HepG2 (cell line): ENCODE measurements around the gene CRLF1. TPM values are rescaled to one million over a fixed set of nuclear protein-coding genes. Genes with fewer than 3 reads are reported as not detected.
A peak's percentile ranks its signal among the peaks of the same experiment; 100 is the strongest.

Experiments
- DNMT1 ChIP-seq: sonication (generic); formaldehyde crosslinking; IDR thresholded peaks from 2 replicates; pipeline ENCODE4 v1.5.1; 2020; ENCODE audit warnings: mild to moderate bottlenecking, missing genetic modification reagents
- GZF1 ChIP-seq: sonication (generic); formaldehyde crosslinking; IDR thresholded peaks from 2 replicates; pipeline ENCODE4 v1.5.1; 2020; ENCODE audit warnings: mild to moderate bottlenecking, missing genetic modification reagents
- HMG20B ChIP-seq: conservative IDR thresholded peaks from 2 replicates; pipeline ENCODE4 v1.6.1; 2016; ENCODE audit warnings: missing genetic modification reagents, missing compliant biosample characterization
- HNRNPH1 ChIP-seq: fragments of 200-400 bp; formaldehyde crosslinking; optimal IDR thresholded peaks from 2 replicates; pipeline ENCODE3; 2017; ENCODE audit warnings: mild to moderate bottlenecking, low read depth, low read length
- HNRNPK ChIP-seq: fragments of 200-400 bp; formaldehyde crosslinking; IDR thresholded peaks from 2 replicates; pipeline ENCODE4 v1.6.1; 2018; ENCODE audit warnings: low read length, low read depth, moderate library complexity, mild to moderate bottlenecking; ENCODE audit not compliant: poor library complexity, severe bottlenecking
- MAFK ChIP-seq, 2 experiments: IDR thresholded peaks in 1 of 2; conservative IDR thresholded peaks in 1 of 2; 2 replicates each; pipeline ENCODE4 v1.6.1; 2011; ENCODE audit warnings: improper control_type of control experiment in 2 of 2, low read length in 2 of 2
- MTA1 ChIP-seq: sonication (generic); formaldehyde crosslinking; IDR thresholded peaks from 2 replicates; pipeline ENCODE4 v1.4.0; 2020; ENCODE audit warnings: missing genetic modification reagents, mild to moderate bottlenecking, borderline replicate concordance
- NFAT5 ChIP-seq: sonication (generic); formaldehyde crosslinking; IDR thresholded peaks from 2 replicates; pipeline ENCODE4 v1.4.0; 2020; ENCODE audit warnings: missing genetic modification reagents
- NFYC ChIP-seq: IDR thresholded peaks from 2 replicates; pipeline ENCODE4 v1.6.1; 2016; ENCODE audit warnings: missing genetic modification reagents, missing compliant biosample characterization
- NR2F2 ChIP-seq: IDR thresholded peaks from 2 replicates; pipeline ENCODE4 v1.6.1; 2012; ENCODE audit warnings: low read depth, inconsistent platforms, borderline replicate concordance
- PATZ1 ChIP-seq: sonication (generic); formaldehyde crosslinking; IDR thresholded peaks from 2 replicates; pipeline ENCODE4 v1.4.0; 2020; ENCODE audit warnings: missing genetic modification reagents
- PLRG1 ChIP-seq: fragments of 450-650 bp; conservative IDR thresholded peaks from 2 replicates; pipeline ENCODE4 v1.6.1; 2016
- RFX1 ChIP-seq: fragments of 450-650 bp; IDR thresholded peaks from 2 replicates; pipeline ENCODE4 v1.6.1; 2017
- SIX4 ChIP-seq: sonication (generic); formaldehyde crosslinking; IDR thresholded peaks from 2 replicates; pipeline ENCODE4 v1.4.0; 2020; ENCODE audit warnings: missing genetic modification reagents
- ZFP36L1 ChIP-seq: sonication (generic); formaldehyde crosslinking; IDR thresholded peaks from 2 replicates; pipeline ENCODE4 v1.8.0; 2022; ENCODE audit warnings: mild to moderate bottlenecking, missing genetic modification reagents, moderate library complexity
- ZNF101 ChIP-seq: sonication (generic); formaldehyde crosslinking; IDR thresholded peaks from 2 replicates; pipeline ENCODE4 v1.4.0; 2020; ENCODE audit warnings: mild to moderate bottlenecking, low read depth, missing genetic modification reagents, borderline replicate concordance
- ZNF547 ChIP-seq: sonication (generic); formaldehyde crosslinking; IDR thresholded peaks from 2 replicates; pipeline ENCODE4 v1.5.1; 2020; ENCODE audit warnings: mild to moderate bottlenecking, missing genetic modification reagents
- ZNF557 ChIP-seq: sonication (generic); formaldehyde crosslinking; IDR thresholded peaks from 2 replicates; pipeline ENCODE4 v1.4.0; 2020; ENCODE audit warnings: missing genetic modification reagents
- ZNF614 ChIP-seq: IDR thresholded peaks from 2 replicates; pipeline ENCODE4 v1.6.1; 2018; ENCODE audit warnings: missing biosample characterization, missing genetic modification reagents, inconsistent platforms, borderline replicate concordance
- ZNF740 ChIP-seq: sonication (generic); formaldehyde crosslinking; IDR thresholded peaks from 2 replicates; pipeline ENCODE4 v1.4.0; 2020; ENCODE audit warnings: missing genetic modification reagents
- ZNF788 ChIP-seq: sonication (generic); formaldehyde crosslinking; IDR thresholded peaks from 2 replicates; pipeline ENCODE4 v1.5.0; 2020; ENCODE audit warnings: mild to moderate bottlenecking, missing genetic modification reagents, borderline replicate concordance
- polyA plus RNA-seq, 8 experiments: library from polyadenylated mRNA; depleted of rRNA in 3 of 8; stranded (reverse) in 7 of 8; unstranded in 1 of 8; fragments of >200 nt; fragmentation: Illumina TruSeq in 4 of 8; extraction: Trizol in 4 of 8; gene quantifications; 2 replicates each; pipeline versions ENCODE4 v1.2.1 to v1.2.3, GENCODE V29; 2011 to 2016; ENCODE audit warnings: low read depth in 4 of 8, missing spikeins in 1 of 8, mixed read lengths in 1 of 8; ENCODE audit not compliant: insufficient read depth in 1 of 8
- total RNA-seq, 5 experiments: library from RNA; depleted of rRNA; stranded (reverse); fragments of >200 nt; fragmentation: Illumina TruSeq; extraction: Trizol; gene quantifications; 2 replicates each; pipeline ENCODE4 v1.2.3, GENCODE V29; 2016; ENCODE audit warnings: low read depth in 1 of 5
- TF ChIP-seq, protein P1 (sequence below): sonication (generic); formaldehyde crosslinking; IDR thresholded peaks from 2 replicates; pipeline ENCODE4 v1.4.0; 2020; ENCODE audit warnings: missing genetic modification reagents

The CRLF1 gene
- total and polyA plus RNA-seq, 2 of the 13 experiments (the other 11 are each of a cell fraction or from before 2014, with no cell fraction given) = 217 to 296 TPM

DNA sequence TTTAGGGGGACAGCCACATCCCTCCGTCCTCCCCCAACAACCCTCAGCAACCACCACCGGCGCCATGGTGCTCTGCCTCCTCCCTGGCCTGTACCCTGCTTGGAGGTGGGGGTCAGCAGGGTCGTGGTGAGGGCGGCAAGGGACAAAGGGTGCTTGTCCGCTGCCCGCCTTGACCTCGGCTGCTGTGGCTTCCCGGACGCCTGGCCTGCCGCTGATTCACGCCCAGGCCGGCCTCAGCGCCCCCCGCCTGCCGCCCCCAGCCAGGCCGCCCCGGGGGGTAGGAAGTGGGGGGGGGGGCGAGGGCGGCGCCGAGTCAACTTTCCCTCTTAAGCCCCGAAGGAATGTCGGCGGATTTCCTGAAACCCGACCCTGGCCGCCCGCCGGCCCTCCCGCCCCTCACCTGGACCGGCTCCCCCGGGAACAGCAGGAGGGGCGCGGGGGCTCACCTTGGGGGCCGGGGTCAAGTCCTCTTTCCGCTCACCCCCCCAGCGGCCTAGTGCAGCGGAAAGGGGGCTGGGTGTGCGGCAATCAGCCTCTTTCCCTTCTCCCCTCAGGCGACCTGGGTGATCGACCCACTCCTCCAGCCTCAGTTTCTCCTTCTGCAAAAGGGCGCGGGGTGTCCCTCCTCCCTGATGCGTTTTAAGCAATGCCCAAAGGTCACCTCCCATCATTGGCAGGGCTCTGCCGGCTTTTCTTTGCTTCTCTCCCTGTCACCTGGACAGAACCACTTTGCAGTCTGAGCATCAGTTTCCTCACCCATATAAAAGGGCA, 4.1 kb upstream of the CRLF1 start (continued):
- TF ChIP-seq NFAT5 (CRISPR knock-in tag) (no peak), MTA1 (peak; percentile 91), ZNF557 (CRISPR knock-in tag) (no peak), SIX4 (peak; percentile 98), RFX1 (no peak), HMG20B (CRISPR knock-in tag) (no peak; the same call in none of the 2 replicates), ZNF788 (CRISPR knock-in tag) (peak; percentile 90; the same call in 1 of the 2 replicates), ZNF740 (CRISPR knock-in tag) (peak; percentile 94), ZNF614 (peak; percentile 47; the same call in 1 of the 2 replicates), ZFP36L1 (no peak), NFYC (CRISPR knock-in tag) (no peak), HNRNPH1 (no peak), ZNF547 (no peak; the same call in 1 of the 2 replicates), ZNF101 (no peak), HNRNPK (peak; percentile 72), MAFK (conservative IDR thresholded peaks at IDR 0.05 in 1 of 2, IDR thresholded peaks at IDR 0.05 in 1 of 2; ENCODE audit: low read length in 2 of 2) (no peak), DNMT1 (no peak), PATZ1 (CRISPR knock-in tag) (peak; percentile 100), NR2F2 (peak; percentile 71), PLRG1 (no peak), GZF1 (0 out of 2 replicates have a peak, but pooled peaks have one; percentile 65)
- TF ChIP-seq, protein P1, sequence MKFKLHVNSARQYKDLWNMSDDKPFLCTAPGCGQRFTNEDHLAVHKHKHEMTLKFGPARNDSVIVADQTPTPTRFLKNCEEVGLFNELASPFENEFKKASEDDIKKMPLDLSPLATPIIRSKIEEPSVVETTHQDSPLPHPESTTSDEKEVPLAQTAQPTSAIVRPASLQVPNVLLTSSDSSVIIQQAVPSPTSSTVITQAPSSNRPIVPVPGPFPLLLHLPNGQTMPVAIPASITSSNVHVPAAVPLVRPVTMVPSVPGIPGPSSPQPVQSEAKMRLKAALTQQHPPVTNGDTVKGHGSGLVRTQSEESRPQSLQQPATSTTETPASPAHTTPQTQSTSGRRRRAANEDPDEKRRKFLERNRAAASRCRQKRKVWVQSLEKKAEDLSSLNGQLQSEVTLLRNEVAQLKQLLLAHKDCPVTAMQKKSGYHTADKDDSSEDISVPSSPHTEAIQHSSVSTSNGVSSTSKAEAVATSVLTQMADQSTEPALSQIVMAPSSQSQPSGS (CRISPR knock-in tag) = no peak
